ENCODE results near the gene FCHSD2.
A peak's percentile ranks its signal among the peaks of the same experiment; 100 is the strongest.
"Not testable (repeated sequence)": the region's sequence is repeated elsewhere in the genome, so short reads cannot be mapped to it uniquely, and the experiment has no call there.

FCHSD2 gene

DNA sequence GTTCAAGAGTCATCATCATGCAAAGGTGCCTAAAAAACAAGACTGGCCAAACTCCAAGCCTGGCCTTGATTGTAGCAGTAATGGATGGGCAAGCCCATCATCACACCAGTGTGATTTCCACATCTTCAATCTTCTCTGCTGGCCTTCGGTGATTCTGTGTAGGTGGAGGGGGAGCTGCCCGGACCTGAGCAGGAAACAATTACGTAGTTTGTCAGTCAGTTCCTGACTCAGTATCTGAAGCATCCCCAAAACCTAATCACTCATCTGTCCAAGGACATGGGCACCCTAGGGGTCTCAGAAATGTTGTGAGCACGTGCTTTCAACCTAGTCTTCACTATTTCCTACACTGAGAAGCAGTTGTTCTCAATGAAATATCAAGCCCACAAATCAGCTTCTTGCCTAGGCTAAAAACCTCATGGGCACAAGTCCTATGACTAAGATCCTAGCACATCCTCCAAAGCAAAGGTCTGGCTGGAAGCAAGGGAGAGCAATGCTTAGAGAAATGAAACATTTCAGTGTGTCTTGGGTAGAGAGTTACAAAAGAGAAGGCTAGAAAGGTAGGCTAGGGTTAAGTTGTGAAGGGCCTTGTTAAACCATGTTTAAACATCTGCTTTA lies 303.3 kb downstream of the FCHSD2 start:
- no peak for DNase-seq (ENCODE audit: low spot score)

DNA sequence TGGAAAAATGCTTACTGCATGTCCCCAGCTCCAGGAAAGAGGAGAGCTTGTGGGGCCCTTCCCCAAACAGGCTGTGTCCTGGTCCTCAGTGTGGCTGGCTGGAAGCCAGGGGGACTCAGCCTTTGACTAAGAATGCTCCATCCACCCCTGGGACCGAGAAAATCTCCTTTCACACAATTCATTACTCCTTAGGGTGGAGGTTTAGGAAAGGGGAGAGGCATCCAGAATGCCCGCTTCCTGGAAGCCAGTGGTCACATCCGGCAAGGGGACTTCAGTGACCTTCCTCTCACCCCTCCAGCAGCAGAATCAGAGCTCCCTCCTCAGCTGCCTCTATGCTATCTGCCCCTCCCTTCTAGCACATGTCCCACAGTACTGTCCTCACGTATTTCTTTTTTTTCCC lies 306.0 kb downstream of the FCHSD2 start:
- DNase-seq (ENCODE audit: low spot score) = no peak

DNA sequence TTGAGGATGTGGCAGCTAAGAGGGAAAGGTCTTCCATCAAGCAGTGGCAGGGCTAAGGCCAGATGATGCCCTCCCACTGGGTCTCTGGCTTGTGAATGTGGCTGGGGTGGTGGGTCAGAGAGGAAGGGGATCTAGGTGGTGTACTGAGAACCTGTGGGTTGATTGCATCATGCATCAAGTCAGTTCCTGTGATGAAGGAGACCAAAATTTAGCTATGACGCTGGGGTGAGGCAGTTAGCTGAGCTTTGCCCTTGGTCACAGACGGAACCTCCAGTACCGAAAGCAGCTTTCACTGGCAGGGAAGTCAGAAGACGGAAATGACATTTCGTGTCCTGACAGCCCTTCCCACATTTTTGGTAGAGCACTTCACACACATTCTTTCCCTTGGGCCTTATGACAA lies 307.2 kb downstream of the FCHSD2 start:
- no peak for DNase-seq (ENCODE audit: low spot score)

DNA sequence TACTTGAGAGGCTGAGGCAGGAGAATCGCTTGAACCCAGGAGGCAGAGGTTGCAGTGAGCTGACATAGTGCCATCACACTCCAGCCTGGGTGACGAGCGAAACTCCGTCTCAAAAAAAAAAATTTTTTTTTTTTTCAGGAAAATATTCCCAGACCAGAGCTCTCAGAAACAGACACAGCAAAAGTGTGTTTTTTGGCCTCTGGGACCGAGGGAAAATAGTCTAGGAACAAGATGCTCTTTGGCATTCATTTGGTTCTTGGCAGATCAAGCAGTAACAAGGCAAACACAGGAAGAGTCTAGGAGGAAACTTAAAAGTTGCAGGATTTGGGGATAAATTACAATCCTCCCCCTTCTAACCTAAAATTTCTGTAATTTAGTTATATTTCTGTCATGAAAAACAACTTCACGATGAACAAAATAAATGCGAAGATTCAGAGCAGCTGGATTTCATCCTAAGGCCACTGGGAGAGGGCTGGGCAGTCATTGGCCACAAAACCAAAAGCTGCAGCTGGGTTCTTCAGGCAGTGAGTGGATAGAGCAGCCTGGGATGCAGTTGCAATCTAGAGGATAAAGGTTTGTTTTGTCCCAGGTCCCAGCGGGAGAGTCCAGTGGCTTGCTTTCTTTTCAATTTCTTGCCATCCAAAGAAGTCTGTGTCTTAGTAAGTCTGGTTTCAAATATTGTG lies 308.2 kb downstream of the FCHSD2 start:
- no peak for DNase-seq (ENCODE audit: low spot score)

DNA sequence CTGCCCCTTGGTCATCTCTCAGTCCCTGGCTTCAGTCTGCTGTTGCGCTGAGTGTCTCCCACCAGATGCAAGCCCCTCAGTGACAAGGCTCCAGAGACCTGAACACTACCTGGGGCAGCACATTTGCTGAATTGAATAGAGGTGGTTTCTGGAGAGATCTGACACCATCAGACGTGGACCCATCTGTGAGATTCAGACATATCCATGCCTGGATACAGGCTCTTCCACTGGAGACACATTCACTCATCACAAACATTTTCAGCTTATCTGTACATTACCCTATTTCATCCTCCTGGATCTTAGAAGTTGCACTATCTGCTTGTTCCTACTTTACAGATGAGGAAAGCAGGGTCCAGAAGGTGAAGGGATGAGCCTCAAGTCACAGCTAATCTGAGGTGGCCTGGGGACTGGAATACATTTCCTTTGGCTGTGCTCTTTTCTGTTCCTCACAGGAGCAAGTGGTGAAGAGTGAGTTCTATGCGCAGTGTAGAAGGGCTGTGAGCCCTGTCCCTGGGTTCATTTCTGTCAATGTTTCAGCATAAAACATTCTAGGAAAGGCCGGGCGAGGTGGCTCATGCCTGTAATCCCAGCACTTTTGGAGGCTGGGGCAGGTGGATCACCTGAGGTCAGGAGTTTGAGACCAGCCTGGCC lies 308.9 kb downstream of the FCHSD2 start:
- DNase-seq (ENCODE audit: low spot score) = no peak

- DNase-seq (ENCODE audit: low spot score) = no peak
Observed at GRCh38 chr11:72832301-72833082, 309.6 kb downstream of the FCHSD2 start.

DNA sequence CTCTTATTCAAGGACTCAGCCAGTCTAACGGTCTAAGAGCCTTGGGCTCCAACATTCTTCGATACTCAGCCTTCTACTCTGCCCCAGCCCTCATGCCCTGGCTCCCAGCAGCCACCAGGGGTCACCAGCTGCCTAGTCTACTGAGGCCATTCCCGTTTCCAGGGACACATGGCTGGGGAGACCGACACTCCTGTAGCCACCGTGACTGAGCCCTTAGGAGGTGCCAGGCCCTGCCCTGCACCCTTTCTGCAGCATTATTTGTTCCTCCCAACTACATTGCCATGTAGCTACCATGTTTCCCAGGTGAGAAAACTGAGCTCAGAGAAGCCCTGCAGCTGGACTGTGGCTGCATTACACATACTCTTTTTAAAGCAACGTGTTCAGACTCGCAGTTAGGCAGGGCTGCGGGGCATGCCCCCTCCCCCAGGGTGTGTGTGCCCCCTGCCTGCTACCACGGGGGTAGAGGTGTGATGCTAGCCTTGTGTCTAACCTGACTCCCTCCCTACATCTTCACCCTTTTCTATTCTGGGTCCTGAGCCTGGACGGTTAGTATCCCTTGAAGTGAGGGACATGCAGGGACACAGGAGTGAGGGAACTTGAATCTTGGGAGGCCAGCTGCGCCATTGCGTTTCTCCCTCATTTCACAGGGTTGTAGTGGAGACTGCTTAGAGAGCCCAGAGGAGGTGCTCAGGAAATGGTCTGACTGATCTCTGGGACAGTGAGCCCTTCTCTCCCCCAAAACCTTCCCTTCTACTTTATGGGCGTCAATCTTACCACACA lies 310.4 kb downstream of the FCHSD2 start:
- peak; percentile 79 for DNase-seq (ENCODE audit: low spot score)

DNA sequence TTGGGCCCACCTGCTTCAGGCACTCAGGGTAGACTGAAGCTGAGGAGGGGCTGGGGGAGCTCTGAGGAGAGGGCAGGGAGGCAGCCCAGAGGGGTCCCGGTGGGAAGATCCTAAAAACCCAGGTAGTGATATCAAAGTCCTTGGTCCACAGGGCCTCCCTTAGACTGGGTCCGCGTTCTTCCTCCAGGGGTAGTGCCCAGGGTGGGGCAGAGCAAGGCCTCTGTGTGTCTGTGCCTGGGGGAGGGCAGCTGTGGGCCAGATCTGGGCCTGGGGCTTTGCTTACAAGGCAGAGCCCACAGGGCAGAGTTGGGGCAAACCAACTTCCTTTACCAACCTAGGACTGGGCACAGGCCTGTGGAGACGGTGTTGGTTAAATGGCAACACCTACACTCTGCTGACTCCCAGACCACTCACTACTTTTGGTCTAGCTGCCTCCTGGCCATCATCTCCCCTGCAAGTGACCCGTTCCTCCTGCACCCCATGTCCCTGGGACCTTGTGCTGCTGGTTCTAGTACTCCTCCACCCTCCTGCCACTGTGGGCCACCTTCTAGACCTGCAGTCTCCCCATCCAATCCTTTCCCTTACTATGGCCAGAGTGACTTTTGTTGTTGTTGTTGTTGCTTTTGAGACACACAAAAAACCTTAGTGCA lies 312.1 kb downstream of the FCHSD2 start:
- DNase-seq (ENCODE audit: low spot score) = no peak

GRCh38 chr11:72829178-72829577 lies 312.9 kb downstream of the FCHSD2 start:
- DNase-seq (ENCODE audit: low spot score) = no peak

- no peak for DNase-seq (ENCODE audit: low spot score)
Observed at GRCh38 chr11:72828692-72829101, 313.4 kb downstream of the FCHSD2 start.

GRCh38 chr11:72828081-72828567 lies 314.0 kb downstream of the FCHSD2 start:
- no peak for DNase-seq (ENCODE audit: low spot score)

DNA sequence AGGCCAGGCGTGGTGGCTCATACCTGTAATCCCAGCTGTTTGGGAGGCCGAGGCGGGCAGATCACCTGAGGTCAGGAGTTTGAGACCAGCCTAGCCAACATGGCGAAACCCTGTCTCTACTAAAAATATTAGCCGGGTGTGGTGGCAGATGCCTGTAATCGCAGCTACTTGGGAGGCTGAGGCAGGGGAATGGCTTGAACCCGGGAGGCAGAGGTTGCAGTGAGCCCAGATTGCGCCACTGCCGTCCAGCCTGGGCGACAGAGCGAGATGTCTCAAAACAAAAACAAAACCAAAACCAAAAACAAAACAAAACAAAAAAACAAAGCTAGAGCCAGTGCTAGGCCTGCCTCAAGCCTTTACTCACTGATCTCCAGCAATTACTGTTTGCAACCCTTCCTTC lies 314.5 kb downstream of the FCHSD2 start:
- DNase-seq (ENCODE audit: low spot score) = not testable (repeated sequence)

GRCh38 chr11:72826942-72827480 lies 315.1 kb downstream of the FCHSD2 start:
- DNase-seq (ENCODE audit: low spot score) = no peak

GRCh38 chr11:72826191-72826941 lies 315.8 kb downstream of the FCHSD2 start:
- DNase-seq (ENCODE audit: low spot score) = no peak

GRCh38 chr11:72825661-72826060 lies 316.5 kb downstream of the FCHSD2 start:
- DNase-seq (ENCODE audit: low spot score) = no peak

GRCh38 chr11:72824811-72825505 lies 317.2 kb downstream of the FCHSD2 start:
- DNase-seq (ENCODE audit: low spot score) = no peak

- DNase-seq (ENCODE audit: low spot score) = no peak
Observed at GRCh38 chr11:72824020-72824419, 318.1 kb downstream of the FCHSD2 start.

GRCh38 chr11:72823105-72823804 lies 318.9 kb downstream of the FCHSD2 start:
- DNase-seq (ENCODE audit: low spot score) = no peak
